TTC549 (cell line): ENCODE results near the gene DMD.

Experiments
- FAIRE-seq: peaks from 2 replicates; lab custom pipeline; 2012; peaks lifted over from hg19 to GRCh38; lab: Jason Lieb, UNC

The DMD gene

GRCh38 chrX:31215277-31215815, 1996.0 kb downstream of the DMD start:
- FAIRE-seq, result no peak

GRCh38 chrX:31213941-31214340, 1997.4 kb downstream of the DMD start:
- no peak for FAIRE-seq

GRCh38 chrX:31212856-31213748, 1998.2 kb downstream of the DMD start:
- no peak for FAIRE-seq

- no peak for FAIRE-seq
These were observed 2002.2 kb downstream of the DMD start for GRCh38 chrX:31209005-31209628.

- FAIRE-seq, result no peak
These were observed 2009.8 kb downstream of the DMD start for GRCh38 chrX:31201503-31201902.

GRCh38 chrX:31200430-31200829, 2010.9 kb downstream of the DMD start:
- FAIRE-seq, result no peak

- FAIRE-seq, result no peak
These were observed 2011.6 kb downstream of the DMD start for GRCh38 chrX:31199840-31200114.

GRCh38 chrX:31199056-31199839, 2012.1 kb downstream of the DMD start:
- no peak for FAIRE-seq

GRCh38 chrX:31190221-31190975, 2021.0 kb downstream of the DMD start:
- FAIRE-seq, result no peak

- no peak for FAIRE-seq
These were observed 2024.5 kb downstream of the DMD start for GRCh38 chrX:31186693-31187338.

- no peak for FAIRE-seq
These were observed 2025.5 kb downstream of the DMD start for GRCh38 chrX:31185884-31186283.

GRCh38 chrX:31181377-31182000, 2029.9 kb downstream of the DMD start:
- FAIRE-seq, result no peak

- no peak for FAIRE-seq
These were observed 2032.1 kb downstream of the DMD start for GRCh38 chrX:31179203-31179602.

GRCh38 chrX:31178769-31179125, 2032.6 kb downstream of the DMD start:
- no peak for FAIRE-seq

GRCh38 chrX:31178064-31178768, 2033.1 kb downstream of the DMD start:
- FAIRE-seq, result no peak

GRCh38 chrX:31170792-31171191, 2040.6 kb downstream of the DMD start:
- no peak for FAIRE-seq

- FAIRE-seq, result no peak
These were observed 2042.8 kb downstream of the DMD start for GRCh38 chrX:31168551-31168950.

GRCh38 chrX:31166832-31167231, 2044.5 kb downstream of the DMD start:
- FAIRE-seq, result no peak

- FAIRE-seq, result no peak
These were observed 2044.9 kb downstream of the DMD start for GRCh38 chrX:31166416-31166815.

GRCh38 chrX:31165241-31166035, 2045.9 kb downstream of the DMD start:
- FAIRE-seq, result no peak
